GM18519 (cell line): ENCODE measurements around the gene ATP8A2.
"Not testable (repeated sequence)": the region's sequence is repeated elsewhere in the genome, so short reads cannot be mapped to it uniquely, and the experiment has no call there.

Source experiments
- ATAC-seq: cut with Tn5 transposase; IDR thresholded peaks from one replicate; pipeline ENCODE4 v1.9.1; 2021; ENCODE audit warnings: mild to moderate bottlenecking, moderate library complexity; ENCODE audit not compliant: unreplicated experiment, low FRiP score

ATP8A2 gene

DNA sequence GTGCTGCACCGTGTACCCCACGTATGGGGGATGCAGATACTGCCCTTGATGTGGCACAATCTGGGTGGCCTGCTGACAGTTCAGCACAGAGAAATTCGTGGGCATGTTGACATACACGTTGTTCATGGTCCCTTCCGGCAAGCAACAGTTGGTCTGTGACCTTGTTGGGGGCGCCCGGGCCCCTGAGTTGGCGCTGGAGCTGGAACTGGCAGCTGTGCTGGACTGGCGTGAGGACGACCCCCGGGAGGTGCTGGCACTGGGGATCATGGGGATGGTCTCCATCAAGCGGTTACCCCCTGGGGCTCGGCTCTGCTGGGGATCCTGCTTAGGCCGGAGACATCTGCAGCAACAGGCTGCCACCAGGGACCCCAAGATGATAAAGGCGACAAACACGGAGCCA lies 674.9 kb downstream of the ATP8A2 start:
- ATAC-seq = no peak

DNA sequence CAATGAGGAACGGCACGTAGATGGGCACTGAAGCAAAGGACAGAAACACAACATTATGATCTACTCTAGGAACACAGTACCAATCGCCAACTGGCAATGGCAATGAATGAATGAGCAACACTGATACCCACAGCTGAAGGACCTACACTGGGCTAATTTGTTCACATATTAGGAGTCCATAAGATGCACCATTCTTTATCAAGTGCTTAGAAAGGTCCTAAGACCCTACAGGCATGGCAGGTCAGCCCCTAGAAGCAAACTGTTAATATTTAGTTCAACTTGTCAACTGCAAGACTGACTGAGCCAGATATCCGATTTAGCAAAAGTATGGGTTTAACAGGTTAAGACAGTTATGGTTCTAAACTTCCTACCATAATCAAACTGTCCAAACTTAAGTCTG lies 675.3 kb downstream of the ATP8A2 start:
- no peak for ATAC-seq

DNA sequence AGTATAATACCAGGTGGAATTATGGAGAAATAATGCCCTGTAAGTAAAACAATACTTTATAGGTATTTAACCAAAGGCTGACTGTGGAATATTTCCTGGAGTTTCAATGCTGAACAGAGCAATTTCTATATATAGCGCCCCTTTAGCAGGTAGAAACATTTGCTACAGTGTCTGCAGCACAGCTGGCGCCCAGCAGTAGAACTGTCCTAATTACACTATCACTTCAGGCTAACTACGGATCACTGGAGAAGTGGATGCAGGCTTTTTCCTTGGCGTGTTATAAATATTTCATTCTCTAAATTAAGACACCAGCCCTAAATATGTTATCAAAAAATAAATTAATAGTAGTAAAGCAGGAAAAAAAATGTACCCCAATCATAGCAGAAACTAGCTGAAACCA lies 677.0 kb downstream of the ATP8A2 start:
- ATAC-seq = no peak

DNA sequence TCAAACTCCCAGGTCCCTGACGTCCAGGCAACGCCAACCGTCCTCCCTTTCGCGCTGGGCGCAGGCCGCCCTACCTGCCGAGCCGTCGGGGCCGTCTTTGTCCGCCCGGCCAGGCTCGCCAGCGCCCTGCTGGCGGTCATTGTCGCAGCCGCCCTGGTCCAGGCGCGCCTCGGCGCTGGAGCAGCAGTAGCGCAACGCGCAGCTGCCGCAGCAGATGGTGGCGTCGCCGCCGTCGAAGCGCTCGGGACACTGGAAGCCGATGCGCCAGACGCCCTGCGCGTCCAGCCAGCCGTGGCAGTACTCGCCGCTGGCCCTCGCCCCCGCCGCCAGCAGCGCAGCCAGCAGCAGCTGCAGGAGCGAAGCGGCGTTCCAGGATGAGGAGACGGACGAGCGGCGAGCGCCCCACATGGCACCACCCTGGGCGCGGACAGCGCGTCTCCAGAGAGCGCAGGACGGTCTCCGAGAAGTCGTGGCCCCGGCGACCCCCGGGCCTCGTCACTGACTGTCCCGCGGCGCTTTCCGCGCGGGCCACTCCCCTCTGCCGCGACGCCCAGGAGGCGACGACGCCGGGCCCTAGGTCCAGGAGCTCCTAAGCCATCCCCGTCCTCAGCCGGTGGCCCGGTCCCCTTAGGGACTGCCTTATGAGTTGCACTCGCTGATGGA lies 678.9 kb downstream of the ATP8A2 start:
- ATAC-seq = no peak

- ATAC-seq = no peak
These were observed 679.5 kb downstream of the ATP8A2 start for GRCh38 chr13:26051231-26051656.

DNA sequence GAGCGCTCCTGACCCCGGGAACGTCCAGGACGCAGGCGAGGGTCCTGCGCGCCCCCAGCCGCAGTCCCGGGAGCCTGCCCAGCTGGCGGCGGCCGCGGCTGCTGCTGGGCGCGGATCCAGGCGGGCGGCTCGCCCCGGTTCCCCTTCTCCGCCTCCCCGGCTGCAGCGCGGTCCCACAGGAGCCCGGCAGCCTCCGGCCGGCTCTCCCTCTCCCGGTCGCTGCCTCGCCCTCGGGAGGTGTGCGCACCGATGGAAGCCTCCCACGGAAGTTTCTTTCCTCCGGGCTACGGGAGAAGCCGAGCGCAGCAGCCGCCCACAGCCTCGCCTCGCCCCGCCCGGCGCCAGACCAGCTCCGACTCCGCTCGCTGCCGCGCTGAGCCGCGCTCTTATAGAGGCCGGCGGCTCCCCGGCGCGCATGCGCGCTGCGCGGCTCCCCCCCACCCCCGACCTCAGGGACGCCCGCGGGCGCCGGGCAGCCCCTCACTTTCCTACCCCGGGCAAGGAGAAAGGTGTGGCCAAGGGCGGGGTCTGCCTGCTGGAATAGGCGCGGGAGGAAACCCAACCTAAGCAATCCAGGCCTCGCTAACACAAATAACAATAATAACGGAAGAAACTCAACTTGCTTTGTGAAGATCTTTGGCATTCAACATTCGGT lies 680.0 kb downstream of the ATP8A2 start, which contains the start of gene SHISA2:
SHISA2 (minus strand) TSS at position 360 of the 655 bp plus-strand sequence. CDS start 1,041 bp downstream, outside the sequence.
- ATAC-seq = no peak

DNA sequence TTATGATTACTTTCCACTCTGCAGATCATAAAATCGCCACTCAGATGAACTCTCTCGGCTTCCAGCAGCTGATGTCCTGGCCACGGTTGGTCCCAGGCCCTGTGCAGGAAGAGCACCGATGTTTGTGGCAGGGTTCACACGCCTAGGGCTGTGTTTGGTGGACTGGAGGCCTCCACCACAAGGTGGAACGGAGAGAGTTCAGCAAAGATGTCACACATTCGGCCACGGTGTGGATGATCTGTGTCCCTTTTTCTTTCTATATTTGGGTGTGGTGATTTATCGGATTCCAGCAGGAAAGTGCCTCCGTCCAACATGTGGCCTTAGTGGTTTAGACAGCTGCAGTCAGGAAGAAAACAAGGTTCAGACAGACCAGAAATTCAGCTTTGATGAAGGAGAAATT lies 680.6 kb downstream of the ATP8A2 start:
- ATAC-seq = no peak

- no peak for ATAC-seq
These were observed 681.7 kb downstream of the ATP8A2 start for GRCh38 chr13:26053418-26053980.

GRCh38 chr13:26054896-26055295 lies 683.1 kb downstream of the ATP8A2 start:
- no peak for ATAC-seq

GRCh38 chr13:26058704-26059103 lies 686.9 kb downstream of the ATP8A2 start:
- ATAC-seq = no peak

- no peak for ATAC-seq
These were observed 688.6 kb downstream of the ATP8A2 start for GRCh38 chr13:26060357-26060756.

DNA sequence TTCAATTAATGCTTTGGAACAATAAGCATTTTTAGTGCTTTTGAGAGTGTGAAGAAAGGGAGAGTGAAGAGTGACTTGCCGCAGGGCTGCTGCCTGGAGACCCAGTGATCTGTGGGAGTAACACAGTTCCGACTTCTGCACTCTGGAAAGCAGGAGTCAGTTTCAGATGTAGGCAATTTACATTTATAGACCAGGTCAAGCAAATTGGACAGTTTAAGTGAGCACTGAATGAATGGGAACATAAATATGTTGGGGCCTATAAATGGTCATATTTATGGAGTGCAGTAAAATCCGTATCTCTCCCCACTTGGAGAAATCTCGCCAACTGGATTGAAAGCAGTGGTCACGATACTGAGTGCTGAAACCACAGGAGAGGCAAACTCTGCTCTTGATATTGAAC lies 689.5 kb downstream of the ATP8A2 start:
- no peak for ATAC-seq

DNA sequence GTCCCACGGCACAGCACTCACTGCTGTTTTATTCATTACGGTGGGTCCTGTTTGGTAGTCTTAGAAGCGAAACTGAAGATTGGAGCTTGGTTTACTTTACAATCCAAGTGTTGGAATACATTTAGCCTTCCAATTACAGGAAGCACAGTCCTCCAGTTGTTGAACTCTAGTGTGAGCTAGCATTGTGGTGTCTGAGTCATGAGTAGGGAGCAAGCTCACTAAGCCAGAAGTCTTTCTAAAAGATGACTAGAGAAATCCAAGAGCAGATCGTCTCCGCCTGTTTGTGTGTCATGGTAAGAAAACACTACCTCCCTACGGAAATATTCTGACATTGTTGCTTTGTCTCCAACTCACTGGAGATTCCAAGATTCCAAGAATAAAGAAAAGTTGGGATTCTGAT lies 690.2 kb downstream of the ATP8A2 start:
- ATAC-seq = no peak

DNA sequence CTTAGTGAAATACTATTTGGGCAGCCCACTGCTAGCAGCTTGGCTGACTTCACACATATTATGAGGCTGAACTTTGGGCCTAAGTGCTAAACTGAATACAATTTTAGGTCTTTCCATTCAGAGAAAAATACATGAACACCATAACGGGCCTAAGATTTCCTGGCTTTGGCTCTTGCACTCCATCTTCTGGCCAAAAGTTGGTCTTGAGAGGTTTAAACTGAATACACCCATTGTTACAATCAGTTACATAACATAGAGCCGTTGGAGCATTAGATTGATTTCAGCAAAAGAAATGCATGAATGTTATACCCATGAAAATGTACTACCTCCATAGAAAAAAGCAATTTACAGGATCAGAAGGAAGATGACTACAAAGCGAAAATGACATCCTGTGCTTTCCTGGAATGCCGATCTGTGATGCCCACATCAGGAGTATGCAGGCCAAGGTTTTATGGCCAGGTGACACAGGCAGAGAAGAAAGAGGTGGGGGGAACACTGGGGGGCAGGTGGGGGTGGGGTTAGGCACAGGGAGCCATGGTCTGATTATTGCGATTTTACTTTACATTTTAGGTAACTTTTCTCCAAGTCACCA lies 691.2 kb downstream of the ATP8A2 start:
- no peak for ATAC-seq

GRCh38 chr13:26066492-26066891 lies 694.7 kb downstream of the ATP8A2 start:
- ATAC-seq = not testable (repeated sequence)

- no peak for ATAC-seq
These were observed 695.8 kb downstream of the ATP8A2 start for GRCh38 chr13:26067601-26068000.

DNA sequence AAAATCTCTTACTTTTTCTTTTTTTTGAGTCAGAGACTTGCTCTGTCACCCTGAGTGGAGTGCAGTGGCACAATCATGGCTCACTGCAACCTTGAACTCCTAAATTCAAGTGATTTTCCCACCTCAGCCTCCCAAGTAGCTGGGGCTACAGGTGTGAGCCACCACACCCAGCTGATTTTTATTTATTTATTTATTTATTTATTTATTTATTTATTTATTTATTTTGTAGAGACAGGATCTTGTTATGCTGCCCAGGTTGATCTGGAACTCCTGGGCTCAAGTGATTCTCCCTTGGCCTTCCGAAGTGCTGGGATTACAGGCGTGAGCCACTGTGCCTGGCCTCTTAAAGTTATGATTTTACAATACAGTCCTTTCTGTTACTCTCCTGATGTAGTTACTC lies 696.6 kb downstream of the ATP8A2 start:
- not testable (repeated sequence) for ATAC-seq

DNA sequence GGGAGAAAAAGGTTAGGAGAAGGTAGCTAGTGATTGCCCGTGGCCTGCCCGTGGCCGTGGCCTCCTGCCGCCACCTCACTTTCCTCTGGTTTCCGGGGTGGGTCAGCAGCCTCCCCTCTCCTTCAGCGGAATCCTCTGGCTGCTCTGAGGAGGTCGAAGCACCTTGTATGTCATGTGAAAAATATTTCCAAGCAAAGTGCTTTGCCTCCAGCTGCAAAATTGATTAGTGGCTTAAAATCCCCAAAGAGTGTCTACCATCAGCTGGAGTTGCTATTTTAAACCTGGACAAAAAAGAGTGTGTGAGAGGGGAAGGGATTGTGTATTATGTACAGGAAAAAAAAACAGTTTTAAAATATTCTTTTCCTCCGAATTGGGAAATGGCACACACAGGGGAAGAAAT lies 697.9 kb downstream of the ATP8A2 start:
- ATAC-seq = not testable (repeated sequence)

DNA sequence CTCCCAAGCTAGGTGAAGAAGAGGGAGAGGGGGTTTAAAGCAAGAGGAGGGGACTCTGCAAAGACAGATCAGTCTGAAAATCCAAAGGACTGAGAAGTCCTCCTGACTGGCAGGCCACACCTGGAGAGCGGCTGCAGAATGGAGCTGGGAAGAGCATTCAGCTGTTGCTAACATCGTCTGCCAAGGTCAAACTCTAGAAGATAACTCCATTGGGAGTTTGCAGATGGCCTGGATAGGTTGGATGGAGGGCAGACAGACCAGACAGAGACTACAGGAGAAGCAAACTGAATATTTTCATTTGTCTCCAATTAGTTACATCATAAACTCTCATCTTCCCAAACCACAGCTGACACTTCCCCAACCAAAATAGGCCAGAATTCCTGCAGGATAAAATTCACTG lies 699.9 kb downstream of the ATP8A2 start:
- ATAC-seq = no peak

DNA sequence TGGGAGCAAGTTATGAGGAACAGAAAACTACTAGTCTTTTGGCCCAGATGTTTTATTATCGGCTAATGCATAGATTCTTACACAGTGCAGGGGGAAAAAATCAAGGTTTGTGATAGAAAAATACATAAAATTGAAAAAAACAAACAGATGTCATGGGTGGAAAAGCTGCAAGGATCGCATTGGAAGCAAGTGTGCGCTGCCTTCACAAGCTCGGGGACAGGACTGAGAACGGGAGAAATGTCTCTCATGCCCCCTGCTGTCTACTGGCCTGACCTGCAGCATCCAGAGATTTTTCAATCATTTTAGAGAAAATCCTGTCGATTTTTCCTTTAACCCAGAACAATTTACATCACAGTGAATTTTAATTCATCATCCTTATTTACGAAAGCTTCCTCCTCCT lies 700.6 kb downstream of the ATP8A2 start:
- not testable (repeated sequence) for ATAC-seq

DNA sequence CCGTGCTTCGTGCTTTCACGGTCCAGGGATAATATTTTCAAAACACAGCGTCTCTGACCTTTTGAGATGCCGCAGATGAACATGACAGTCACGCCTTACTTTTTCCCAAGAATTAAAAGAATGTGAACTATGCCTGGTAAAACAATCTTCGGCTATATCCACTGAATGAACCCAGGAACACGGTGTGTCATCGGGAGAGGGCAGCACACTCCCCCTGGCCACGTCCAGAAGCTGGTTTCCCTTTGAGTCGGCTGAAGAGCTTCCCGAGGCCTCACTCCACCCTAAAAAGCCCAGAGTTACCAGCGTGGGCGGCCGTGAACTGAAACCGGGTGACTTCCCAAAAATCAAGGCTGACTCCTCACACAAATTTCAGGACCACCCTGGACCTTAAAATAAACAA lies 702.9 kb downstream of the ATP8A2 start:
- no peak for ATAC-seq
